ENCODE data around the gene XRCC5. TPM values are rescaled to one million over a fixed set of nuclear protein-coding genes. Genes with fewer than 3 reads are reported as not detected.

The XRCC5 gene
- total and polyA plus RNA-seq, 2 donors (not counting 1 experiment from before 2014, with no cell fraction given): 152 to 278 TPM

DNA sequence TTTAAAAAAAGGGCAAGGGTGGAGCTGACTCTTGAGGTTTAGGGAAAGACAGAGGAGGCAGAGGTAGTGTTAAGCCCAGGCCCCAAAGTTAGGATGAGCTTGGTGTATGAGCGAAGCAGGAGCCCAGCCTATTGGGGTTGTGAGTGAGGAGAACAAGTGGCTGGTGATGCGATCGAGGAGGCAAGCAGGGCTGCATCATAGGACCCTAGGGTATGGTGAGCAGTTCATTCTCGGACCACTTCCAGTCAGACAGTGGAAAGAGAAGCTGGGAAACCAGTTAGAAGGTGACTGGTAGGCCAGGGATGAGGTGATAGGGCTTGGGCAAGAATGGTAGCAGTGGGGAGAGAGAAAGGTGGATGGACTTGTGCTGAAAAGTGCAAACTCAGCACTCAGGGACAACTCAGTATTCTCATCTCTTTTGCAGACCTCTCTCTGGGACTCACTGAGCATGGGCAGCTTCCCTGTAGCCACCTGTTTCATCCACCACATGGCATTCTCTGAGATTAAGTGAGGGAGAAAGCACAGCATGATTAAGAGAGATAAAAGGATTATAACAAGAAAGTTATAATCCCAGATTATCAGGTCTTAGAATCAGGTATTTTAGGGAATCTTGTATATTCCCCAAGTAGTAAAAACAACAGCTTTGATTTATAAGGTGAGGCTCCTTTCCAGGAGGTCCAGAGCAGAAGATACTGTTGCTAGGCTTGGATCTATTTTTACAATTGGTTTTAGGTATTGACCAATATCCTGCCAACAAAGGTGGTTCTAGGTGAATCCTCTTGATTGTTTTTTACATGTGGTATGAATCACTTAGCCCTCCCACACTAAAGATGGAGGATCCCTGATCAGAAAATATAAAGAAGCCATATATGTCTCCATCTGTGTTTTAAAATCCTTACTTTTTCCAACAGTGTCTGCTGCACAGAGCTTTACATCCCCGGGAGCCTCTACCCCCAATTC is 38.3 kb downstream of the XRCC5 start:
- no peak for TF ChIP-seq EZH2 (IDR thresholded peaks at IDR 0.05; ENCODE audit: low read length, missing control alignments)
- TF ChIP-seq, protein P1, sequence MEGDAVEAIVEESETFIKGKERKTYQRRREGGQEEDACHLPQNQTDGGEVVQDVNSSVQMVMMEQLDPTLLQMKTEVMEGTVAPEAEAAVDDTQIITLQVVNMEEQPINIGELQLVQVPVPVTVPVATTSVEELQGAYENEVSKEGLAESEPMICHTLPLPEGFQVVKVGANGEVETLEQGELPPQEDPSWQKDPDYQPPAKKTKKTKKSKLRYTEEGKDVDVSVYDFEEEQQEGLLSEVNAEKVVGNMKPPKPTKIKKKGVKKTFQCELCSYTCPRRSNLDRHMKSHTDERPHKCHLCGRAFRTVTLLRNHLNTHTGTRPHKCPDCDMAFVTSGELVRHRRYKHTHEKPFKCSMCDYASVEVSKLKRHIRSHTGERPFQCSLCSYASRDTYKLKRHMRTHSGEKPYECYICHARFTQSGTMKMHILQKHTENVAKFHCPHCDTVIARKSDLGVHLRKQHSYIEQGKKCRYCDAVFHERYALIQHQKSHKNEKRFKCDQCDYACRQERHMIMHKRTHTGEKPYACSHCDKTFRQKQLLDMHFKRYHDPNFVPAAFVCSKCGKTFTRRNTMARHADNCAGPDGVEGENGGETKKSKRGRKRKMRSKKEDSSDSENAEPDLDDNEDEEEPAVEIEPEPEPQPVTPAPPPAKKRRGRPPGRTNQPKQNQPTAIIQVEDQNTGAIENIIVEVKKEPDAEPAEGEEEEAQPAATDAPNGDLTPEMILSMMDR (conservative IDR thresholded peaks at IDR 0.05 in 1 of 2, IDR thresholded peaks at IDR 0.05 in 1 of 2; ENCODE audit: low read depth in 1 of 2, low read length in 2 of 2): no peak
- Histone ChIP-seq H3K27ac (ENCODE audit: insufficient read depth, low read length) (no peak overlapping the region), H3K9me3 (ENCODE audit: control insufficient read depth, insufficient read depth, low read depth, low read length) (no peaks in the 10 kb centered on the region), H3K4me3 (replicated peaks in 1 of 4; ENCODE audit: control extremely low read depth in 1 of 4, insufficient read depth in 1 of 4, low read depth in 3 of 4, low read length in 4 of 4) (no peak overlapping the region), H3K4me1 (ENCODE audit: control insufficient read depth, extremely low read depth, insufficient read depth, low read length) (peaks cover 5% of the 10 kb centered on the region), H3K4me2 (ENCODE audit: extremely low read depth, insufficient read depth, low read length) (no peak overlapping the region), H3K36me3 (ENCODE audit: control insufficient read depth, insufficient read depth, low read length) (peaks cover 9% of the 10 kb centered on the region), H3K9ac (ENCODE audit: insufficient read depth, low read length) (no peak overlapping the region), H2AFZ (ENCODE audit: low read length) (no peak overlapping the region), H3K27me3 (ENCODE audit: control insufficient read depth, insufficient read depth, low read length) (no peaks in the 10 kb centered on the region), H4K20me1 (ENCODE audit: control insufficient read depth, extremely low read depth, insufficient read depth, low read length) (no peaks in the 10 kb centered on the region), H3K79me2 (ENCODE audit: control insufficient read depth, insufficient read depth, low read length) (peaks cover 7% of the 10 kb centered on the region)
- DNase-seq (ENCODE audit: low read depth in 2 of 2): no peak

DNA sequence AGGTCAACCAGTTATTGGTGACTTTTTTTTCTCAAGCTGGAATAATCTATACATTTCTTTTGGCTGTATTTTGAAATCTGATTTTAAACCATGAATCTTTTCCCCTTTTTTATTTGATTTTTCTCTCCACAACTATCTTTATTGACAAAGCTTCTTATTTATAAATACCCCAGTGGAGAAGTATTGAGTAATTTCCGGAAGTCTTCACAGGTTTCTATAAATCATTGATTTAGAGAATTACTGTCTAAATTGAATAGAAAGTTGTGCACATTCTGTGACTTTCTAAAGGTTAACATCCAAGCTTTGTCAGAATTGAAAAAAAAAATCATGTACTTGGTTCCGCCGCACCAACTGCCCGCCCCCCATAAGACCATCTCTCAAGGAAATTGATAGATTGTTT is 39.8 kb downstream of the XRCC5 start:
- Histone ChIP-seq H3K4me3 (replicated peaks in 1 of 4; ENCODE audit: control extremely low read depth in 1 of 4, insufficient read depth in 1 of 4, low read depth in 3 of 4, low read length in 4 of 4) (no peak overlapping the region), H3K79me2 (ENCODE audit: control insufficient read depth, insufficient read depth, low read length) (peaks cover 5% of the 10 kb centered on the region), H3K27ac (ENCODE audit: insufficient read depth, low read length) (no peak overlapping the region), H3K4me1 (ENCODE audit: control insufficient read depth, extremely low read depth, insufficient read depth, low read length) (no peaks in the 10 kb centered on the region), H3K9ac (ENCODE audit: insufficient read depth, low read length) (no peak overlapping the region), H3K27me3 (ENCODE audit: control insufficient read depth, insufficient read depth, low read length) (no peaks in the 10 kb centered on the region), H4K20me1 (ENCODE audit: control insufficient read depth, extremely low read depth, insufficient read depth, low read length) (no peaks in the 10 kb centered on the region), H2AFZ (ENCODE audit: low read length) (no peak overlapping the region), H3K9me3 (ENCODE audit: control insufficient read depth, insufficient read depth, low read depth, low read length) (no peaks in the 10 kb centered on the region), H3K36me3 (ENCODE audit: control insufficient read depth, insufficient read depth, low read length) (peaks cover 7% of the 10 kb centered on the region), H3K4me2 (ENCODE audit: extremely low read depth, insufficient read depth, low read length) (no peak overlapping the region)
- TF ChIP-seq EZH2 (IDR thresholded peaks at IDR 0.05; ENCODE audit: low read length, missing control alignments): no peak
- TF ChIP-seq, protein P1 (conservative IDR thresholded peaks at IDR 0.05 in 1 of 2, IDR thresholded peaks at IDR 0.05 in 1 of 2; ENCODE audit: low read depth in 1 of 2, low read length in 2 of 2): no peak
- DNase-seq (ENCODE audit: low read depth in 2 of 2): no peak

DNA sequence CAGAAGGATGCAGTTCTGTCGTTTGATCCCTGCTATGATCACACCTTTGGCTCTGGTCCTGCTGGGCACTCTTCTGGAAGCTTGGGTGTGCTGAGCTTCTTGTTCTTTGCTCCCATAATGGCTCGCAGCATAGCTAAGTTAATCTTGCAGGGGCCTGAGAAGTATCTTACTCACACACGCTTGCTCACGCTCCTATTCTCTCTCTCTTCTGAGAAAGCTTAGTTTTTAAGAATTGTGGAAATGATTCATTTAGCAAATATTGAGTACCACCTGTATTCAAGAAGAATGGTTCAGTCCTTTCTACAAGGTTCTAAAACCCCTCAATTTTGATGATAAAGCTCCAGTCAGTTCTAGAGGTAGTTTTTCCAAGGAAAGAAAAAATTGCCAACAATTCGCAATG is 40.6 kb downstream of the XRCC5 start:
- Histone ChIP-seq H3K27ac (ENCODE audit: insufficient read depth, low read length) (no peak overlapping the region), H3K4me2 (ENCODE audit: extremely low read depth, insufficient read depth, low read length) (no peak overlapping the region), H3K36me3 (ENCODE audit: control insufficient read depth, insufficient read depth, low read length) (peaks cover 6% of the 10 kb centered on the region), H3K9ac (ENCODE audit: insufficient read depth, low read length) (no peak overlapping the region), H3K4me1 (ENCODE audit: control insufficient read depth, extremely low read depth, insufficient read depth, low read length) (no peaks in the 10 kb centered on the region), H3K27me3 (ENCODE audit: control insufficient read depth, insufficient read depth, low read length) (no peaks in the 10 kb centered on the region), H4K20me1 (ENCODE audit: control insufficient read depth, extremely low read depth, insufficient read depth, low read length) (no peaks in the 10 kb centered on the region), H3K9me3 (ENCODE audit: control insufficient read depth, insufficient read depth, low read depth, low read length) (no peaks in the 10 kb centered on the region), H3K79me2 (ENCODE audit: control insufficient read depth, insufficient read depth, low read length) (peaks cover 5% of the 10 kb centered on the region), H2AFZ (ENCODE audit: low read length) (no peak overlapping the region), H3K4me3 (replicated peaks in 1 of 4; ENCODE audit: control extremely low read depth in 1 of 4, insufficient read depth in 1 of 4, low read depth in 3 of 4, low read length in 4 of 4) (no peak overlapping the region)
- DNase-seq (ENCODE audit: low read depth in 2 of 2): peak in 1 of 2 donors; percentile 85
- TF ChIP-seq EZH2 (IDR thresholded peaks at IDR 0.05; ENCODE audit: low read length, missing control alignments): no peak
- TF ChIP-seq, protein P1 (conservative IDR thresholded peaks at IDR 0.05 in 1 of 2, IDR thresholded peaks at IDR 0.05 in 1 of 2; ENCODE audit: low read depth in 1 of 2, low read length in 2 of 2): no peak
